Neuron (in vitro differentiated cells): ENCODE measurements around the gene PHLPP1.

Experiments used
- H2AFZ ChIP-seq: one replicate; pipeline ENCODE4 v1.6.1; 2013; ENCODE audit warnings: low read depth, mild to moderate bottlenecking, inconsistent platforms, low read length, moderate library complexity
- H3K27me3 ChIP-seq: one replicate; pipeline ENCODE4 v1.6.1; 2013; ENCODE audit warnings: low read length; ENCODE audit not compliant: insufficient read depth
- H3K36me3 ChIP-seq: one replicate; pipeline ENCODE4 v1.6.1; 2013; ENCODE audit warnings: low read length; ENCODE audit not compliant: insufficient read depth
- H3K4me1 ChIP-seq: one replicate; pipeline ENCODE4 v1.6.1; 2013; ENCODE audit warnings: low read length; ENCODE audit not compliant: insufficient read depth
- H3K4me3 ChIP-seq: 2 replicates; pipeline ENCODE4 v1.5.1; 2013; ENCODE audit warnings: mild to moderate bottlenecking, low read length, moderate library complexity
- H3K9me3 ChIP-seq: one replicate; pipeline ENCODE4 v1.6.1; 2013; ENCODE audit warnings: low read length

Gene PHLPP1

DNA sequence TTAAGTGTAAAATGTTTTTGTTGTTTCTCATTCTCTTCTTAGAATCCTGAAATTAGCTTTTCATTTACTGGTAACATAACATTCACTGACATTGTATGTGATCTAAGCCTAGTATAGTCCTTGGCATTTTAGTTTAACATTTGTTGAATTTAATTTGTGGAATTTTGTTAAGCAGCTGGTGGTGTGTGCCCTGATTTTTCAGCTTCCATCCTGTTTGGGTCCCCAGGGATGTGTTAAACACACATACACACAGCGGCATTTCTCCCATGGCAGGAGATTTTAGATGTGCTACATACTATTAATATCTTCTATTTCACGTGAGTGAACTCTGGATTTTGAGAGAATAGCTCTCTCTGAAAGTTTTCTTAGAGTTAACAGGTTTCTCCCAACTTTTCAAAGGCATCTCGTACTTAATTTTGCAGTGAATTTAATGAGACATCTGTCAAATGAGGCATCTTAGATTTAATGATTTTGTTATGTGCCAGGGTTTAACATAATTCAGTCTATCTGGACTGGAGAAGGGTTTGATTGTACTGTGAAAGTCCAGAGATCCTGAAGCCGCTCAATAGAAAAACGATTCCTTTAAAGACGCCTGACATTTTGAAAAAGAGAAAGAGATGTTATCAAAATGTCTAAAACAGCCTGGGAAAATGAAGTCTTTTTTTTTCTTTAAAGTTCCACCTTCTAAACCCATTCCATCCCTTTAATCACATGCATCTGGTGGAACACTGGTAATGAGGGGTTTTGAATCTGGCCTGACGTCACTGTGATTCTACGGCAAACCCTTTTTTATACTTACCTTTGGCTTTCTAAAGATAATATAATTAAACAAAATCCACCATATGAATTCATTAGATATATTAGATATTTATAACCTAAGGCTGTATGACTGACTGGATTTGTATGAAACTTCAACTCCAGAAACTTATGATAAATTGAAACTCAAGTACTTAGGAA, 6.8 kb downstream of the PHLPP1 start:
- Histone ChIP-seq H3K9me3 (no peaks in the 10 kb centered on the region), H3K27me3 (no peaks in the 10 kb centered on the region), H3K36me3 (no peaks in the 10 kb centered on the region), H3K4me3 (no peak overlapping the region), H3K4me1 (peaks cover 26% of the 10 kb centered on the region), H2AFZ (no peak overlapping the region)

GRCh38 chr18:62723666-62724281, 8.4 kb downstream of the PHLPP1 start:
- H3K36me3 ChIP-seq: no peaks in the 10 kb centered on the region
- H3K4me1 ChIP-seq: peaks cover 26% of the 10 kb centered on the region
- peaks cover 2% of the 10 kb centered on the region for H3K9me3 ChIP-seq
- no peaks in the 10 kb centered on the region for H3K27me3 ChIP-seq
- H2AFZ ChIP-seq: no peak overlapping the region
- H3K4me3 ChIP-seq: no peak overlapping the region

GRCh38 chr18:62725896-62726295, 10.6 kb downstream of the PHLPP1 start:
- H3K9me3 ChIP-seq: peaks cover 5% of the 10 kb centered on the region
- H3K4me1 ChIP-seq: peaks cover 9% of the 10 kb centered on the region
- H3K27me3 ChIP-seq: no peaks in the 10 kb centered on the region
- H3K4me3 ChIP-seq: no peak overlapping the region
- H2AFZ ChIP-seq: no peak overlapping the region
- no peaks in the 10 kb centered on the region for H3K36me3 ChIP-seq

DNA sequence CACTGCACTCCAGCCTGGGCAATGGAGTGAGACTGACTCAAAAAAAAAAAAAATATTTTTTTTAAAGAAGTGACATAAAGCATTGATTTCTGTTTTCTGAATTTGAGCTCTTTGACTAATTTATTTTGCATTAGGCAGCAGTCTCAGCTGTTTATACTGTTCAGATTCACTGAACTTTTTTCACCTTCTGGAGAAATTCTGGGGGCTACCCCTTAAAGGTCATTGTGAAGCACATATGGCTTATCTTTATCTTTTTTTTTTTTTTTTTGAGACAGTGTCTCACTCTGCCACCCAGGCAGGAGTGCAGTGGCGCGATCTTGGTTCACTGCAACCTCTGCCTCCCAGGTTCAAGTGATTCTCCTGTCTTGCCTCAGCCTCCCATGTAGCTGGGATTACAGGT, 12.9 kb downstream of the PHLPP1 start:
- Histone ChIP-seq H3K27me3 (no peaks in the 10 kb centered on the region), H3K36me3 (no peaks in the 10 kb centered on the region), H3K4me1 (peaks cover 5% of the 10 kb centered on the region)

DNA sequence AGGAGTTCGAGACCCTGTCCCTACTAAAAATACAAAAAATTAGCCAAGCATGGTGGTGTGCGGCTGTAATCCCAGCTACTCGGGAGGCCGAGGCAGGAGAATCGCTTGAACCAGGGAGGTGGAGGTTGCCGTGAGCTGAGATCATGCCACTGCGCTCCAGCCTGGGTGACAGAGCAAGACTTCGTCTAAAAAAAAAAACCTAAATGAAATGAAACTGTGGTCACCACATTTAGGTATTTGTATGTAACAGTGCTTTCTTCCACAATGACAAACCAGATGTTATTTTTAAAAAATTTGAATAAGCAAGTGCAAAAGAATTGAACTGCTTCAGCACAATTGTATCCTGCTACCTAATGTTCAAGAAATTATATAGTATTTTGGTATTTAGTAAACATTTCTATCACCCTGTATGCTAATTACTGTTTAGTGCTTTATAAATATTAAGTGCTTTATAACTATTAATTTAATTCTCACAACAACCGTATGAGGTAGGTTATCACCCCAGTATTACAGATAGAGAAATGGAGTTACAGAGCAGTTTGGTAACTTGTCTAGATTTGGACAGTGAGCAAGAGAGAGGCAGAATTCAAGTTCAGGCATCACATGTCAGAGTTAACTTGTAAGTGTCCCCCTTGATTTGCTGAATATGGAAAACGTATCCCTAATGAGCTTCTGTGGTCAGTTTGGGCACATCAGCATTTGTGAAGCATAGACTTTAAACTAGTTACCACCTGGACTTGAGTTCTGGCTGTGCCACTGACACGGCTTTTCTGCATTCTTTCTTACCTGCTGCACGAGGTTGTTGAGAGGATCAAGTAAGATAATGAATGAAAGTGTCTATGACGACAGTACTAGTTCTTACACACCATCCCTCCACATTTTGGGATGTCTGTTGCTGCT, 14.4 kb downstream of the PHLPP1 start:
- H3K4me3 ChIP-seq: no peak overlapping the region
- H3K4me1 ChIP-seq: no peaks in the 10 kb centered on the region
- H3K27me3 ChIP-seq: no peaks in the 10 kb centered on the region
- no peak overlapping the region for H2AFZ ChIP-seq
- H3K9me3 ChIP-seq: peaks cover 10% of the 10 kb centered on the region
- no peaks in the 10 kb centered on the region for H3K36me3 ChIP-seq

More for the DNA sequence above, 12.9 kb downstream of the PHLPP1 start:
- H3K4me3 ChIP-seq: no peak overlapping the region
- no peak overlapping the region for H2AFZ ChIP-seq
- peaks cover 10% of the 10 kb centered on the region for H3K9me3 ChIP-seq

- H3K36me3 ChIP-seq: no peaks in the 10 kb centered on the region
- peaks cover 10% of the 10 kb centered on the region for H3K9me3 ChIP-seq
- H3K27me3 ChIP-seq: no peaks in the 10 kb centered on the region
- no peak overlapping the region for H2AFZ ChIP-seq
- no peak overlapping the region for H3K4me3 ChIP-seq
- no peaks in the 10 kb centered on the region for H3K4me1 ChIP-seq
Observed at GRCh38 chr18:62730941-62731340, 15.6 kb downstream of the PHLPP1 start.

- no peaks in the 10 kb centered on the region for H3K36me3 ChIP-seq
- no peaks in the 10 kb centered on the region for H3K27me3 ChIP-seq
- H2AFZ ChIP-seq: no peak overlapping the region
- H3K9me3 ChIP-seq: peaks cover 8% of the 10 kb centered on the region
- no peak overlapping the region for H3K4me3 ChIP-seq
- no peaks in the 10 kb centered on the region for H3K4me1 ChIP-seq
Observed at GRCh38 chr18:62732617-62733016, 17.3 kb downstream of the PHLPP1 start.

GRCh38 chr18:62734290-62734689, 18.9 kb downstream of the PHLPP1 start:
- Histone ChIP-seq H3K9me3 (peaks cover 7% of the 10 kb centered on the region), H3K27me3 (no peaks in the 10 kb centered on the region), H2AFZ (no peak overlapping the region), H3K4me1 (no peaks in the 10 kb centered on the region), H3K36me3 (no peaks in the 10 kb centered on the region), H3K4me3 (no peak overlapping the region)

DNA sequence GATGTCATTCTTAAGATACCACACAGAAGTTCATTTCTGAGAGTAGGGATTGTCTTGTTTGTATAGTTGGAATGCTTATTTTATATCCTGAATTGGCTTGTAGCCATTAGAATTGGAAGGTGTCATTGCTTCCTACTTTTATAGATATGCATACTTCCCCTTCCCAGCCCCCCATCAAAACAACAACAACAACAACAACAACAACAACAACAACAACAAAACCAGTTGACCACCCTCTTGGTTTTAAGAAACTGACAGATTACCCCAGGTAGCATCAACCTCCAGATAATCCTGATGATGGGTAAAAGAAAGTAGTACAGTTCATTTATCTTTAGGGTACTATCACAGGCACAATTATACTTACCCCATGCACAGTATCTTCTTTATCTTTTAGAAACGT, 20.0 kb downstream of the PHLPP1 start:
- H3K9me3 ChIP-seq: peaks cover 5% of the 10 kb centered on the region
- no peaks in the 10 kb centered on the region for H3K36me3 ChIP-seq
- no peaks in the 10 kb centered on the region for H3K4me1 ChIP-seq
- no peak overlapping the region for H3K4me3 ChIP-seq
- H3K27me3 ChIP-seq: no peaks in the 10 kb centered on the region
- H2AFZ ChIP-seq: no peak overlapping the region

DNA sequence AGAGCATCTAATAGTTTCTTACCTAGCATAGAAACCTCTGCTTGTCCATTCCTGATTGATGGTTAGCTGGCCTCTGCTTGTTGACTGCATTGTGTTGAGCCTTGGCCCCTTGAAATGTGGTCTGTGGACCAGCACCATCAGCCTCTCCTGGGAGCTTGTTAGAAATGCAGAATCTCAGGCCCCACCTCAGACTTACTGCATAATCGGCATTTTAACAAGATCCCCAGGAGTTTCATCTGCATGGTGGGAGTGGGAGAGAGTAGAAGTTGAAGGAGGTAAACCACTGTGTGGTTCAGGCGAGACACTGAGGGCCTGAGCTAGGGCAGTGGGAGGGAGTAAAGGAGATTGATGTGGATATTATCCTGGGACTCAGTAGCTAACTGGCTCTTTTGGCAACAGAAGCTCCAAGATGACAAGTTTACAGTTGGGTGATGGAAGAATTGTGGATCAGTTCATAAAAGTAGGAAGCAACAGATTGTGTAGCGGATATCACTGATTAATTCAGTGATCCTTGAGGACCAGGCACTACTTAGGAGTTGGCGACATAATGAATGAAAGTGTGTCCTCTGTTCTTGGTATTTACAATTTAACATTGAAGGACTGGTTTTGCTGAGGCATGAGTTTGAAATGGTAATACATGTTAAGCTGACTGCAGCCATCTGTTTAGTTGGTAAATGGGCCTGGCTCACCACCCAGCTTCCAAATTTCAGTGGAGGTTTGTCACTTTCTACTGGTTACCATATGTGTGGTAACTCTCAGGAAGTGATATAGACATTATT, 20.9 kb downstream of the PHLPP1 start:
- Histone ChIP-seq H3K27me3 (no peaks in the 10 kb centered on the region), H3K36me3 (no peaks in the 10 kb centered on the region), H3K4me3 (no peak overlapping the region), H2AFZ (no peak overlapping the region), H3K4me1 (peaks cover 2% of the 10 kb centered on the region), H3K9me3 (peaks cover 5% of the 10 kb centered on the region)

- H3K27me3 ChIP-seq: no peaks in the 10 kb centered on the region
- H3K4me1 ChIP-seq: peaks cover 6% of the 10 kb centered on the region
Observed at GRCh38 chr18:62737241-62737873, 22.0 kb downstream of the PHLPP1 start.

DNA sequence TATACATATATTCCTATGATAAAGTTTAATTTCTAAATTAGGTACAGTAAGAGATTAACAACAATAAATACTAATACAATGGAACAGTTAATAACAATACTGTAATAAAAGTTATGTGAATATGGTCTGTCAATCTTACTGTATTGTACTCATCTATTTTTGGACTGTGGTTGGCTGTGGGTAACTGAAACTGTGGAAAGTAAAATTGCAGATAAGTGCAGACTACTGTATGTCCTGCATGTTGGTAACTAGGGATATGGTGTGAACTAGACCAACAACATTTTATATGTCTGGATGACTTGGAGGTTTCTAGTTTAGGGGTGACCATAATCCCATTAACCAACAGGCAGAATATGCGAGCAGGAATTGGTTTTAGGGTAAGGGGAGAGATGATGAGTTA, 23.3 kb downstream of the PHLPP1 start:
- no peaks in the 10 kb centered on the region for H3K36me3 ChIP-seq
- no peak overlapping the region for H3K4me3 ChIP-seq
- H3K27me3 ChIP-seq: no peaks in the 10 kb centered on the region
- peaks cover 6% of the 10 kb centered on the region for H3K4me1 ChIP-seq
- H2AFZ ChIP-seq: no peak overlapping the region
- no peaks in the 10 kb centered on the region for H3K9me3 ChIP-seq

More at GRCh38 chr18:62737241-62737873, 22.0 kb downstream of the PHLPP1 start:
- Histone ChIP-seq H3K4me3 (no peak overlapping the region), H3K36me3 (no peaks in the 10 kb centered on the region), H2AFZ (no peak overlapping the region), H3K9me3 (no peaks in the 10 kb centered on the region)
